Measurements from ENCODE around the gene XPC.
"Not testable (repeated sequence)": the region's sequence is repeated elsewhere in the genome, so short reads cannot be mapped to it uniquely, and the experiment has no call there.

Gene XPC

DNA sequence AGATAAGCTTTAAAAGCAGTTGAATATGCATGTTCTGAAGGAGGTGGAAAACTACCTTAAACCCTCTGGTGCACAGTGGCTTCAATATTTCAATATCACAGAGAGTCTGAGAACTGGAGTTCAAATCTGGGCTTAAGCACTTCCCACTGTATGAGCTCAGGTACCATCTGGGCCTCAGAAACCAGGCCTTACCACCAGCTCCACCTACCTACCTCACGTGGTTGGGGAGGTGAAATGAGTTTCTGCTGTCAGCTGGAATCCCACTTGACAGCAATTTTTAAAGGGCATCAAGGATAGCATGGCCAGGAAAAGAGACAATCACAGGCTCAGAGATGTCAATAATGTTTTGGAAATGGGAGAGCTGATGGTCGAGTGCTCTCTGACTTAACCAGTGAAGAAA, 58.8 kb downstream of the XPC start:
- no peak for DNase-seq (ENCODE audit: low read depth in 2 of 2)

DNA sequence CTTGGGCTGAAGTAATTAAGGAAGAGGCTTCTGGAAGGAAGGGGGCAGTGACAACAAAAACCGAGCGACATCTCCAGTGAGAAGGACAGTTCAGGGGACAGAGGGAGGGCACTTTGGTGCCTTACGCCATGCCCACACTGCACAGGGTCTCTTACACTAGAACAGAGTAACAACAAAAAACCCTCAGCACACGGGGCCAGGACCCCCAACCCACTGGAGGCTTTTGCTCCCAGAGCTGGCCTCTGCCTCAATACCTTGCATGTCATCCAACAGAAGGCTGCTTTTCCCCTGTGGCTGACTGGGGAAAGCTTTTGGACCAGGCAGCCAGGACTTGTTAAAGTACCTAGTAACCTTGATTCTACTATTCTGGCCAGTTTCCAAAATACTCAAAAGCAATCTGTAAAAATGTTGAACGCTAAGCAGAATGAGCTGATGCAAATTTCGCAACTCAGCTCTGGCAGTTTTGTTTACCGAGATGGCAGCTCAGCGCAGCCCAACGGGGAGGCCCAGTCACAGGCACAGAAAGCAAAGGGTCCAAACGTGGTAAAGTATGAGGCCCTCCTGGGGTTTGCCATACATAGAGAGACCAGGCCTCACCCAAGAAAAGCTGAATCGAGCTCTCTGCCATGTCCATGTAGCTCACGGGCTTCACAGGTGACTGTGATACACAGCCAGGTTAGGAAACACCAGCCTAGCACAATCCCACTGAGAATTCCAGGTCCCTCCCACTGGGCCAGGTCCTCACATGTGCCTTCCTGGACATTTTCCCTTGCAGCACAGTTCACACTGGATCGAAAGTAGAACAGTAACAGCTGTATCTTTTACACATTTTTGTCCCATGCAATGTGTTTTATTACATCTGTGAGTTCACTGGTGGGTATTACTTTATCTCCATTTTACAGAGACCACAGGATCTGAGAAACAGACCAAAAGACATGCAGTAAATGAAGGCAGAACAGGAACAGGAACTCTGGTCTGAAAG, 59.7 kb downstream of the XPC start:
- DNase-seq (ENCODE audit: low read depth in 2 of 2) = no peak

DNA sequence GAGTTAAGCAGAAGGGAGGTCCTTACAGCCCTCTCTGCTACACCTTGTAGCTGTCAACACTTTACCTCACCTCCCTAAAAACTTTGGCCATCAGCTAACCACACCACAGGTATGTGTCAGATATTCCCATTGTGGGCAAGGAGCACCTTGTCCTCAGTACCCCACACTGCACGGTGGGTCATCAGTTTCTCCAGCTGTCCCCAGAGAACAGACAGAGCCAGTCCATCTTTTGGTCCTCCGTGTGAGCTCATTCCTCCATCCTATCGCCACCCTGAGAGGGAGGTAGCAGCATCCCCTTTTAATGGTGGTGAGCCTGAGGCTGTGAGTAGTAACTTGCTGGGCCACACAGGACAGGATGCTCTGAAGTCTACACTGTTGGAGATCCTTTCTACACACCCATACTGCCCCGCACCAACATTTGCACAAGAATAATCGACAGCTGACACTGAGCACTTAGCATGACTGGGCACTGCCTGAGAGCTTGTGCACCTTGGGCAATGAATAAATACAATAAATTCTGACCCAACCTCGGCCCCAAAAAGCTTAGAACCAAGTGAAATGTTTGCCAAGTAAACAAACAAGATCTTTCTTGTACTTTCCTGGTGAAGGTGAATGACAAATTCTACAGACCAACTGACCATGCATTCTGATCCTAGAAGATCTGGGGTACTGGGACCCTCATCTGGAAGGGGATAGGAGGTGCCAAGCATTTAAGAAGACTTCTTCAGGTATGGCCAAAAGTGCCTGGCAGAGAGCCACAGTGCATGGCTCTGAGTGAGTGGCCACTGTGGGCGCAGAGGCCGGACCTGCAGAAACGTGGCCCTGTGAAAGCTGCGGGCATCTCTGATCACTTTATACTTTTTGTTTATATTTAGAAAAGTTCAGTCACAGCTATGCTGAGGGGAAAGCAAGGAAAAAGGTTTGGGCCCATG, 60.7 kb downstream of the XPC start:
- DNase-seq (ENCODE audit: low read depth in 2 of 2) = no peak

DNA sequence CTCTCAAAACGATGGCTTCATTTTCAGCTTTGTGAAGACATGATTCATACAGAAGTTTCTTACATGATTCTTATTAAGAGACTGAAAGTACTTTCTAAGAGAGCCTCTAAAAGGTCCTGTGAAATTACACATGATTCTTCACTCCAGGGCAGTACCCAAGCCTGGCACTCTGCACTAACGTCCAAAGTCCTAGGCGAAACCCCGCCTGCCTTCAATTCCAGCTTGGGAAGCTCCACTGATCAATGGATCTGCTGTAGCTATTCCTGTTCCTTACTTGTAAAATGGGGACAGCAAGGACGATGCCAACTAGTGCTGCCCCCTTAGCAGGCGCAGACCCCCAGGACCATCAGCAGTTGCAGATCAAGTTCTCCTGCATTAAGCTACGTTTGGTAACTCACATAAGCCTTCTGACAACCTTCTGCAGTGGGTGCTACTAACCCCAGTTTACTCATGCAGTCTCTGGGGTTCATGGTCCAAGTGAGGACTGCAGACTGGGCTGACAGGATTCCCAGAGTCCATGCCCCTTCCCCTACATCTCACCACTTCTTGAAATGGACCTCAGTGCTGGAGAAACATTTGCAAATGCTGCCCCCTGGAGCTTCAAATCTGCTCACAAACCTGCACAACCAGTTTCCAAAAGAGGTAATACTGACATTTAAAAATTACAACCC, 64.3 kb downstream of the XPC start:
- no peak for DNase-seq (ENCODE audit: low read depth in 2 of 2)

DNA sequence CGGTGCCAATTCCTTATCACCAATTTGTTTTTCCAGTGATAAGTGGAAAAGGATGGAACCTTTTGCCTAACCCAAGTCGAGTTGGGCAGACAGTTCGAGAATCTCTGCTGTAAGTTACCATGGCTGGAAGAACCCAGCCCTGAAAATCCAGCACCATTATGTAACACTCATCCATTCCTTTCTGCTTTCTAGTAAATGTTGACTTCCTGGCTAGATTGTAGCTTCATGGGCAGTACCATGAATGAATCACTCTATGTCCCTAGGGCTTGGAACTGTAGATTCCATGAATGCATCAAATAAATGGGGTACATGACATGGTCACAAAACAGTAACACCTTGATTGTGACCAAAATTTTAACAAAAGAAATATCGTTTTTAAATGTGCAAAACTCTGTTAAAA, 67.7 kb downstream of the XPC start:
- no peak for DNase-seq (ENCODE audit: low read depth in 2 of 2)

DNA sequence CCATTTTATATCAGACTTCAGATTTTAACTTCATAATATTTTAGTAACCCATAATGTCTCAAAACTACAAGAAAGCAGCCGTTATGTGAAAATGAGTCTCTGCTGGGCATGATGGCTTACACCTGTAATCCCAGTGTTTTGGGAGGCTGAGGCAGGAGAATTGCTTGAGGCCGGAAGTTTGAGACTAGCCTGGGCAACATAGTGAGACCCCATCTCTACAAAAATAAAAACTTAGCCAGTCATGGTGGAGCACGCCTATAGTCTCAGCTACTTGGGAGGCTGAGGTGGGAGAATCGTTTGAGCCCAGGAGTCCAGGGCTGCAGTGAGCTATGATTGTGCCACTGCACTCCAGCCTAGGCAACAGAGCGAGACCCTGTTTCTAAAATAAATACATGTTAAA, 68.6 kb downstream of the XPC start:
- not testable (repeated sequence) for DNase-seq (ENCODE audit: low read depth in 2 of 2)

DNA sequence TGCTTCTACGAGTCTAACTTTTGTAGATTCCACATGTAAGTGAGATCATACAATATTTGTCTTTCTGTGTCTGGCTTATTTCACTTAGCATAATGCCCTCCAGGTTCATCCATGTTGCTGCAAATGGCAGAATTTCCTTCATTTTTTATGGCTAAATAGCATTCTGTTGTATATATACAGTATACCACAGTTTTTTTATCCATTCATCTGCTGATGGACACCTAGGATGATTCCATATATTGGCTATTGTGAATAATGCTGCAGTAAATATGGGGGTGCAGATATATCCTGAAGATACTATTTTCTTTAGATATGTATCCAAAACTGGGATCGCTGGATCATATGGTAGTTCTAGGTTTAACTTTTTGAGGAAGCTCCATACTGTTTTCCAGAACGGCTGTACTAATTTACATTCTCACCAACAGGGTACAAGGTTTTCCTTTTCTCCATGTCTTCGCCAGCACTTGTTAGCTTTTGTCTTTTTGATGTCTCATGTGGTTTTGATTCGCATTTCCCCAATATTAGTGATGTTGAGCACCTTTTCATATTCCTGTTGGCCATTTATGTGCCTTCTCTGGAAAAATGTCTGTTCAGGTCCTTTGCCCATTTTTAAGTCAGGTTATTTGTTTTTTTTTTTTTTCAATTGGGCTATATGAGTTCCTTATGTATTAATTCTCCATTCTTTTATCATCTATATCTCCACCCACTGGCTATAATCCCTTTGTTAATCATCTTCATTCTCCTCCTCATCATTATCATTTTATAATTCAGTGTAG, 80.6 kb downstream of the XPC start:
- no peak for DNase-seq (ENCODE audit: low read depth in 2 of 2)

DNA sequence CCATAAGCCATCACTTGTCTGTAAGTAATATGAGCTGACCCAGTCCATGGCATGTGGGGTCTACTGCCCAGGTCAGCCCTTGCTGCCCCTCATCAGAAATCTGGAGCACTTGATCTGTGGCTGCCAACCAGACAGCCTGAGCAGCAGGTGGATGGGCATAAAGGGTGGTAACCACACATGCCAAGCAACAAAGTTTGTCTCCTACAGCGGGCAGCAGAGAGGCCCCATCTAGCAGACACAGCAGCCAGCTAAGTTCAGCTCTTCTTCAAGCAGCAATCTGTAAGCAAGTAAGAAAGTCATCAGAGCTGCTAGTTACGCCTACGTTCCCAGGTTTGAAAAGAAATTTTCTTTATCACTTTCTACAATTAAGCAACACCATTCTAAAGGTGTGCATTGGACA, 81.7 kb downstream of the XPC start:
- no peak for DNase-seq (ENCODE audit: low read depth in 2 of 2)
